COLO668 (cell line): ENCODE measurements around the gene IL2RG.

Experiments
- DNase-seq: peaks from one replicate; lab custom pipeline; 2025; ENCODE audit not compliant: unreplicated experiment; lab: John Stamatoyannopoulos, UW

Gene IL2RG

DNA sequence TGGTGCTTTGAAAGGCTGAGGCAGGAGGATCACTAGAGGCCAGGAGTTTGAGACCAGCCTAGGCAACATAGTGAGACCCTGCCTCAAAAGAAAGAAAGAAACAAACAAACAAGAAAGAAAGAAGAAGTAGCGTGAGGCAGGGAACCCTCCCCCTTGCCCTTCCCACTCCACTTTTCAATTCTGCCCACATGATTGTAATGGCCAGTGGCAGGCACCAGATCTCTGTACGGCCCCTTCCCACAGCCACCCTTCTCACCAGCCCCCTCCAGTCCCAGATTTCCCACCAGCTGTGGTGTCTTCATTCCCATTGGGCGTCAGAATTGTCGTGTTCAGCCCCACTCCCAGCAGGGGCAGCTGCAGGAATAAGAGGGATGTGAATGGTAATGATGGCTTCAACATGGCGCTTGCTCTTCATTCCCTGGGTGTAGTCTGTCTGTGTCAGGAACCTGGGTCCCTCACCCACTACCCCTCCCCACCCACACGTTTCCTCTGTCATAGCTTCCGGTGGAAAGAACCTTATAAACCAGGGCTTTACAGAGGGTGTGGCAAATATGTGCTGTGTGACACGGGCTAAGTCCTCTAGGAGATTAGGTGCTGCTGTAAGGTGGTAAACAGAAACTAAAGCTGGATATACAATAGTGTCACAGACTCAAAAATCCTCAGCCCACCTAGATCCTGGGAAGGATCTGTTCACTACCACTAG lies at the start of gene IL2RG:
TSS of gene IL2RG (minus strand) at position 437 of the 703 bp plus-strand sequence. CDS start at position 399, 38 bp downstream.
- no peak for DNase-seq

DNA sequence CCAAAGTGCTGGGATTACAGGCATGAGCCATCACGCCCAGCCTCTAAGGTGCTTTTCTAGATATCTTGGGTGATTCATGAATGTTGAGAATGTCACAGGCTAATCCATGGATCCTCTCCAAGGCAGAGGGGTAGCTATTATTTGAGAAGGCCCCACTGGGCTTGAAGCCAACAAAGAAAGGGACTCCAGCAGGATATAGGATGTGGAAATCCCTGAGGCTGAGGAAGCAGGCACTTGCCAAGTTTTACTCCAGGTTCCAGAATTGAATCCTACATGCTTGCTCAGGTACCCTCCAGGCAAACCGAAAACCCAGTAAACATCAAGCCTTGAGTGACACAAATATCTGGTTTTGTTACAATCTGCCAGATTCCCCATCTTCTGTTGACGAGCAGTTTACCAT lies 49.1 kb upstream of the IL2RG start:
- no peak for DNase-seq

DNA sequence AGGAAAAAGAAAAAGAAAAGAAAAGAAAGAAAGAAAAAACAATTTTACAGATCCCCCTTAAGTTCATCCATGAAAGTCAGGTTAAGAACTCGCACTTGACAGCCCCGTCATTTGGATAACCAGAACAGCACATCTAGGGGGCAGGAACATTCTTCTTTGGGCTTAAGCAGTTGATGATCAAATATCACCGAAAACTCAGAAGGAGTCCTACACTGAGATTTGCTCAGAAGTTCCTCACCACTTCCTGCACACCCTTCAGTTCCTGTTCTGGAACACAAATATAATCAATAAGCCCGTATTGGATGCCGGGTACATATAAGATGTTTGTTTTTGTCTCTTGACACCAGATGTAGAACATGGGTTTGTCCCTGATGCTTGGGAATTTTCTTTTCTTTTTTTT lies 48.0 kb upstream of the IL2RG start:
- no peak for DNase-seq

DNA sequence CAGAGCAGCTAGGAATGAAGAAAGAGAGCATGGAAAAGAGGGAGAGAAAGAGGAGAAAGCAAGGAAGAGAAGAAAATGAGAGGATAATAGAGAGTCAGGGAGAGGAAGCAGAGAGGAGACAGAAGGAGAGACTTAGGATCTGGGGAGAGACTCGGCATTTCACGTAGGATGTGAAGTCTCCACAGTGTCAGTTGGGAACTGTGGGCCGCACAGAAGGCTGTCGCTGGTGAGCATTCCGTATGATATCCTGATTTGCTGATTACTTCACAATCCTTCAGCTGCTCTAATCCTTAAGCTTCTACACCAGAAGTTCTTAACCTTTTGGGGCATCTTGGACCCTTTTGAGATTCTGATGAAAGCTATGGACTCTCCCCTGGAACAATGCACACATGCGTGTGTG lies 47.2 kb upstream of the IL2RG start:
- DNase-seq = no peak

DNA sequence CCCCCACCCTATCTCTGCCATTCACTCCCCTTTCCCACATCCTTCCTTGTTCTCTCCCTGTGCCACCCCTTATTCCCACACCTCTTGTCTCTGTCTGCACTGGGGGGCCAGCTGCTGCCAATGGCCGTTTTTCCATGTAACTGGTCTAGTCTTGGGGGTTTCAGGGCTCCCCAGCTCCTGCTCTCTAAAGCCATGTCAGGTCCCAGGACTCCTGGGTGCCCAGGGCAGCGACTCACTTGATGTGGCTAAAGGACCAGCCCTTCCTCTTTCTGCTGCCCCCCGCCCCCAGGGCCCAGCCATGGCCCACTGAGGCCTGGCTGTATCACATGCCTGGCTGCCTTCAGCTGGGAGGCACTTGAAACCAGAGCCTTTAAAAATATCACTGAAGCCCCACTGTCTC lies 43.3 kb upstream of the IL2RG start:
- no peak for DNase-seq

DNA sequence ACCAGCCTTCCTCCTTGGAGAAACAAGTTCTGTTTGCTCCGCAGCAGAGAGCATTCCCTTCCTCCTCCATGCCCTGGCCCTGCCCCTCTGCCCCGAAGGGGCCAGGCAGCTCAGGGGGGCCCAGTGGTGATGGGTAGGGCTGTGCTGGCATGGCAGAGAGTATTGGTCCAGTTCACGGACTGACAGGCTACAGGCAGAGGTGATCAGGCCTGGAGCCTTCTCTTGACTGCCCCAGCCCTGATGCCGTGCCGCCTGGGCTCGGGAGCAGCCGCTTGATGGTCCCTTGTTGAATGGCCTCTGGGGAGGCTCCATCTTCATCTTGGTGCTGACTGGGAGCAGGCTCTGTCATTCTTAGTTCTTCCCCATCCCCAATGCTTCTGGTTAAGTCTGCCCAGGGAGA lies 42.8 kb upstream of the IL2RG start:
- DNase-seq = no peak

DNA sequence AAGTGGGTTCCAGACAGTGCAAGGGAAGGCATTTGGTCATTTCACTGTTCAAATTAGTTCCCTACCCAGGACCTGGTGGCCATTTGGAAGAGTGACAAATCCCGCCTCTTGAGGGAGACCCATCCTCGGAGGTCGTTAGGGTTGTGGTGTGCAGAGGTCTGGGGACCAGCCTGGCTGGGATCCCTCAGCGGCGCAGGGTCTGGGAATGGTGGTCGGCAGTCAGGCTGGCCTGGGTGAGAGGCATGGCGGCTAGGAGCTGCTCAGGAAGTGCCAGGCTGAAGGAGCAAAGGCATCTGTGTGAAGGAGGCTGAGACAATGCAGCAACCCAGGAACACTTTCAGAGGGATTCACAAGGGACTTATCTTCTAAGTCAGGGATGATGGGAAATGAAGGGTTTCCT lies 40.0 kb upstream of the IL2RG start:
- DNase-seq = no peak

DNA sequence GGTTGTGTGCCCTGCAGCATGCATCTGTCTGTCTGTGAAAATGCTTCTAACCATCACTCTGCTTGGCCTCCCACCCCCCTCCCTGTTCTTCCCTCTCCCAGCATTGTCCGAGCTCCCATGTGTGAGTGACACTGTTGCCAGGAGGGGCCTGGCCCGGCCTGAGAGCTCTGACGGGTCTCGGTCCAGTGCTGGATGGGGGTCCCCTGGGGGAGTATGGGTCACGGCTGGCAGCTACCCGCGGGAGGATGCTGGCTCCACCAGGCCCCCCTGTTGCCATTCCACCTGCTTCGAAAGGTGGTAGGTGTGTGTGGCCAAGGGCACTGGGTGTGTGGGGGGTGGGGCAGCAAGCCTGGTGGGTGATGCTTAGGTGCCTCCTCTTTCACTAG lies 36.9 kb upstream of the IL2RG start:
- DNase-seq = no peak

DNA sequence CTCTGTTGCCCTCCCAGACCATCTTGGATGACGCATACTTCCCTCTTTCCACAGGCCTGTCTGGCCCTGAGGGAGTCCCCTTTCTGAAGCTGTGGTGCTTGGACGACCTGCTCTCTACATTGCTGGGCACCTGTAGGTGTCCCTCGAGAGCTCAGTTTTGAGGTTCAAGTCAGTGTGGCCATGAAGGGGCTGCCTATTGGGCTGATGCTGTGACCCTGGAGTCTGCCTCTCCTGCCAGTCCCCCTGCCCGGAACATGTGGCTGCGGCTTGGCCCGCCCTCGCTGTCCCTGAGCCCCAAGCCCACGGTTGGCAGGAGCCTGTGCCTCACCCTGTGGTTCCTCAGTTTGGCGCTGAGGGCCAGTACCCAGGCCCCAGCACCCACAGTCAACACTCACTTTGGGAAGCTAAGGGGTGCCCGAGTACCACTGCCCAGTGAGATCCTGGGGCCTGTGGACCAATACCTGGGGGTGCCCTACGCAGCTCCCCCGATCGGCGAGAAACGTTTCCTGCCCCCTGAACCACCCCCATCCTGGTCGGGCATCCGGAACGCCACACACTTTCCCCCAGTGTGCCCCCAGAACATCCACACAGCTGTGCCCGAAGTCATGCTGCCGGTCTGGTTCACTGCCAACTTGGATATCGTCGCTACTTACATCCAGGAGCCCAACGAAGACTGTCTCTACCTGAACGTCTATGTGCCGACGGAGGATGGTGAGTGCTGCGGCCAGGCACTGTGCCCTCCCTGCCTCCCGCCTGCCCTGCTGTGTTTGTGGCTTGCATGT lies 36.3 kb upstream of the IL2RG start:
- no peak for DNase-seq

DNA sequence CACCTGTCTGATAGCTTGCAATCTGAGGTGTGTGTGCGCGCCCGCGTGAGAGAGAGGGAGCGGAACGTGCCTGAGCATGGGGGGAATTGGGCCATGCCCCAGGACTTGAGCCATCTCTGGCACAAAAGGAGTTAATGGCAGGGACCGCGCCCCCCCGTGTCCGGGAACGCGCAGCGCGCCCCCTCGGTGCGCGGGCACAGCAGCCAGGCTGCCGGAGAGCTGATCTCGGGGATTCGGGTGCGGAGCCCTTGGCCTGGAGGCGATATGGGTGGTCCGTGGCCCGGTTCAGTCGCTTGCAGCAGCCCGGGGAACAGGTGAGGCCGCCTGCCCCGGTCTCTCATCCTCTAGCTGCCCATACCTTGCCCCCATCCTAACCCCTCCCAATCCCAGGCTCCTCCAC lies 33.3 kb upstream of the IL2RG start, which contains the start of gene NLGN3:
TSS of gene NLGN3 (plus strand) at position 191 of the 400 bp plus-strand sequence. CDS start 2,909 bp downstream, outside the sequence.
- DNase-seq = no peak

DNA sequence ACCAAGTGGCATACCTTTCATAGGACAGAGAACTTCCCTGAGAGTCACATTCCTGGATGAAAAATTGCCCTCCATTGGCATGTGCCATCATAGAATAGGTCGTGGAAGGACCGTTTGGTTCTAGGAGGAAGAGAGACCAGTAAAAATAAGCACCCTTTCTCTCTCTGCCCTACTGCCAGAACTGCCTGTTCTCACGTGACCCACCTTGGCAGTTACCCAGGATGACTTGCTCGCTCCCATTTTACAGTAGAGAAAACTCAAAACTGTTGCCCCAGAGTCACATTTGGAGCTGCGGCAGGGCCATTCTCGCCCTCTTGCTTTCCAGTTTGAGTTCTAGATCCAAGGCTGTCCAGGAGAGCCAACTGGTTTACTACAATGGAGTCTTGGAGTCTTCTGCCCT lies 32.1 kb upstream of the IL2RG start:
- no peak for DNase-seq

DNA sequence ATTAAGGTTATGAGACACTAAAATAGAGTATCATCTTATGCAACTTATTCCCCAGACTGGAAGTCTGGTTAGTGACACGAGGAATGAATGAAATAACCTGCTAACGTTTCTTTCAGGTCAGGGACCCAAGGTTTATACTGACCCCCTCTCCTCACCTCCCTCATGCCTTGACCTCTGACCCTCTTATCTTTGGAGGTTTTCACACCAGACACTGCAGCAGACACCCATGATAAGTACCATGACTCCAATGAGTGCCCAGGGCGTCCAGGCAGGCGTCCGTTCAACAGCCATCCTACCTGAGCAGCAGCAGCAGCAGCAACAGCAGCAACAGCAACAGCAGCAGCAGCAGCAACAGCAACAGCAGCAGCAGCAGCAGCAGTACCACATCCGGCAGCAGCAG lies 29.1 kb upstream of the IL2RG start:
- DNase-seq = no peak

DNA sequence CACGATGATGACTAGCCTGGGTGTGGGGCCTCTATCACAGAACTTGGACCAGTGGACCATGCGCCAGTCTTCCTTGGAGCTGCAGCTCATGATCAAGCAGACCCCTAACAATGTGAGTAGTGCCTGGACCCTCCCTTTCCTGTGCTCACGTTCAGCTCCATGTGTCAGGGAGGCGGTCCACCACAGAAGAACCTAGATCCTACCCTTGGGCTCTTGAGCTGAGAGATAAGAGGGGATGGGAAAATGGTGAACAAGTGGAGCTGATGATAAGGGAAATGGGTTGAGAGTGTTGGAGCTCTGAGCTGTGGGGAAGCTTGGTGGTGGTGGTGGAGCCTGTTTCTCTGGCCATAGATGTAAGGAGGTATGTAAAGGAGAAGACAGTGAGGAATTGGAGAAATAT lies 20.1 kb upstream of the IL2RG start:
- no peak for DNase-seq

DNA sequence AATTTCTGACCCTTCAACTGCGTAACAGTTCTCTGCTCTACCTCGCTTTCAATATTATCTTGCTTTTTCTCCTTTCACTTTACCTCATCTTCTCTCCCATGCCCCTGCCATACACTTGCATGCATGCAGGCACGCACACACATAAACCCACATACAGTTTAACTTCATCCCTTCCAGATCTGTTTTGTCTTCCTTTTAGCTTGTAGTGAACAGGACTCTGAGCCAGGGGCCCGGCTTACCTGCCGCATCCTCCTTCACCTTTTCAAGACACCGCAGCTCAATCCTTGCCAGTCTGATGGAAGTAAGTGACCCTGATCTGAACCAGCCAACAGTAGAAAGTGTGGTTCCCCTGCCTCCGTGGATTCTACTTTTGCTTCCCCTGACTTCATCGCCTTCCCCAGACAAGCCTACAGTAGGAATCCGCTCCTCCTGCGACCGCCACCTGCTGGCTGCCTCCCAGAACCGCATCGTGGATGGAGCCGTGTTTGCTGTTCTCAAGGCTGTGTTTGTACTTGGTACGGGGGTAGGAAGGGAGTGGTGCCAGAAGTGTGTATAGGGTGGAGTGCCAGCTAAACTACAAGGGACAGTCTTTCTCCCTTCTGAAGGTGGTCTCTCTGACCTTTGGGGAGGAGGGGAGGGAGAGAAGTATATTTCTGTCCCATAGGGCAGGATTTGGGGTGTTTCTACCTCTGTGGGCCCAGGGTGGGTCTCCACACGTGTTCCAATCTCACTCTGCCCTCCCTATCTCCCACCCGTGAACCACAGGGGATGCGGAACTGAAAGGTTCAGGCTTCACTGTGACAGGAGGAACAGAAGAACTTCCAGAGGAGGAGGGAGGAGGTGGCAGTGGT lies 17.8 kb upstream of the IL2RG start:
- DNase-seq = peak; percentile 50

DNA sequence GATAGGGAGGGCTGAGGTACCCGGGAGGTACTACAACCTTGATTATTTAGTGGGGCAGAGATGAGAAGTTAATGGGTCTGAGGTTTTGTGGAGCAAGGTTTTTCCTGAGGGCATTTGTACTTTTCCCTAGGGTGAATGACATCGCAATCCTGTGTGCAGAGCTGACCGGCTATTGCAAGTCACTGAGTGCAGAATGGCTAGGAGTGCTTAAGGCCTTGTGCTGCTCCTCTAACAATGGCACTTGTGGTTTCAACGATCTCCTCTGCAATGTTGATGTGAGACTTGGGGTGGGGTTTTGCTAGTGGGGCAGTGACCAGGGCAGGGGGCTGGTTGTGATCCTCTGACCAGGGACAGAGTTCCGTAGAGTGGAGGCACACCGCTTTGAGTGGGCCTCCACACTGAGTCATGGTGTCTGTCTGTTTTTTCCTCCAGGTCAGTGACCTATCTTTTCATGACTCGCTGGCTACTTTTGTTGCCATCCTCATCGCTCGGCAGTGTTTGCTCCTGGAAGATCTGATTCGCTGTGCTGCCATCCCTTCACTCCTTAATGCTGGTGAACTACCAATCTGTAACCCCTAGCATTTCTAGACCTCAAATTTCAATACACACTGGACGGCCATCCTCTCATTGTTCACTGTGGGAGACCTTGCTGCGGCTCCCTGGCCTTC lies 16.9 kb upstream of the IL2RG start:
- DNase-seq = no peak

DNA sequence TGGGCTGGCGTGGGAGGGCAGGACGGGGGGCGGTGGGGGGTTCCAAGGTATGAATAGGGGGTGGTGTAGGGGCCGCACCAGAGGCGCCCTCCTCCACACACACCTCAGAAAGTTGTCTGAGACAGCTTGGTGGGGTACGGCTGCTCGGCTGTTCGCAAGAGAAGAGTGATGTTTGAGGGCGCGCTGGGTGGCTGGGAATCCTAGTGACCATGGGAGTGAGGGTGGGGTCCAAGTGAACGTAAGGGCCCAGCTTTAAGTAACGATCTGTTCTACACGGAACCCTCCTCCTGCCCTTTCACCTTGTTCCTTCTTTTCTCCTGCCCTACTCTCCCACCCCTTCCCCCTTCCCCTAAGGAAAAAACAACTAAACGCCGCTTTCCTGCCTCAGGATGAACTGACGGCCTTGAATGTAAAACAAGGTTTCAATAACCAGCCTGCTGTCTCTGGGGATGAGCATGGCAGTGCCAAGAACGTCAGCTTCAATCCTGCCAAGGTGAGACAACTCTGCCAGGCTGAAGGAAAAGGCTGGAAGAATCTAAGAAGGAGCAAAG lies 7.7 kb upstream of the IL2RG start:
- DNase-seq = peak; percentile 15

DNA sequence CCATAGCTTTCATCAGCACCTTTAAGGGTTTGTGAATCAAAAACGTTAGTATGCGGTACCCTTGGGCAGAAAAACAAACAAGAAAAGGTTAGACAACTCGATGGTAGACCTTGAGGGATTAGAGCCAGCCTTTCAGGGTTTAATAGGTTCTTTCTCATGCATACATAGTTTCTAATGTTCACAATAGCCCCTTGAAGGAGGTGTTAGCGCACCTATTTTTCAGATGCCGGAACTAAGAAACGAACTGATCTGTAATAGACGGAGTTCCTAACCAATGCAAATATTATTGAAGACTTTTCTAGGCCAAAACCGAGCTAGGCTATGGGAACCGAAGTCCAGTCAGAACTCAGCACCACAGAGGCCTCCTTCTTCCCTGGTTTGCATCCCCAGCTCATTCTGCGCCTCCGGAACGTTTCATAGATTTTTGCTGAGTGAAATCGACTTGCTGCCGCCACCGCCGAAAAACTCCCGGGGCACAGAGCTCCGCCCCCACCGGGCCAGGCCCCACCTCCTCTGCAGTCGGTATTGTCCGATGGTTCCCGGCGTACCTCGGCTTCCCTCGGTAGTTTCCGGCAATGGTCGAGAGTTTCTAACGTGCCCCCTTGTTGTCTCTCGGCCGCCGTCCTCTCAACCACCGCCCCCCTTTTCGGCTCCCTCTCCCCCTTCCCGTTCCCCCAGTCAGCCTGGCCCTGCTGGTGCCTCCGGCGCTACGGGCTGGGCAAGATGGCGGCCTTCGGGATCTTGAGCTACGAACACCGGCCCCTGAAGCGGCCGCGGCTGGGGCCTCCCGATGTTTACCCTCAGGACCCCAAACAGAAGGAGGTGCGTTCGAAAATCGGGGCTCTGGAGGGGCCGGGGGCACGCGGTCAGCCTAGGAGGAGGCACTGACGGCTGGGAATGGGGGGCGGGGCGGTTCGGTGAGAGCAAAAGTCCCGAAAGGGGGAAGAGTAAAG lies 6.9 kb upstream of the IL2RG start, which contains the start of gene MED12:
TSS of gene MED12 (plus strand) at position 565 of the 953 bp plus-strand sequence. CDS start at position 724, 159 bp downstream.
- peak; percentile 73 for DNase-seq

DNA sequence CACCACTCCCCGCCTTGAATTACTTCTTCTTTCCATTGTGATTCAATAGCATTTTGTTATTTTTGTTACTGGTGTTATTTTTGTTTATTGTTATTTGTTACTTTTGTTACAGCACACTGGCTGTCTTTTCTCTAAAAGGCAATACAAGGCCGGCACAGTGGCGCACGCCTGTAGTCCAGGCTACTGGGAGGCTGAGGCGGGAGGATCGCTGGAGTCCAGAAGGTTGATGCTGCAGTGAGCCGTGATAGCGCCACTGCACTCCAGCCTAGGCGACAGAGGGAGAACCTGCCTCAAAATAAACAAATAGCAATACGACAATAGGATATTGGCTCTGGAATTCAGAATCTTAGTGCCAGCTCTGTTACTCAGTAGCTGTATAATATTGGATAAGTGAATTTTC lies 6.0 kb upstream of the IL2RG start:
- DNase-seq = no peak

DNA sequence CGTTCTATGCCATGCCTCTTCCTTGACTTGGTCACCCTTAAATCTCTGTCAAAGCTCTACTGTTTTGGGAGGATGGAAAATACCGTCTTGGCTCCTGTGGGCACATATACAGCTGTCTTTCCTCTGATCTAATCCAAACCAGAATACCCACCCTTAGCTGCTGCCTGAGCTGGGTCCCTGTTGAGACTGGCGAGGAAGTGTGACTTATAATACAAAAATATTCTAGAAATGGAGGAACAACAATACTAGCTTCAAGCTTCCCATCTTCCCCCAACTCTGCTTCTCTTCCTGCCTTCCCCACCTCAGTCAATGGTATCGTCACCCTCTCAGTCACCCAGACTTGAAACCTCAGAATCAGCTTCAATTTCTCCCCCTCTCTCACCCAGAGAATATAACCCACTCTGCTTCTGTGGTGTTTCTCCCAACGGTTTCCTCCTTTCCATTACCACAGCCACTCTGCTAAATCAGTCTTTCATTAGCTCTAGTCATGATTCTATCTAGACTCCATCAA lies 599 bp upstream of the IL2RG start:
- DNase-seq = no peak
